BJ (cell line): ENCODE data around the gene PLA2G2D. TPM values are rescaled to one million over a fixed set of nuclear protein-coding genes. Genes with fewer than 3 reads are reported as not detected.

ENCODE experiments used
- CTCF ChIA-PET: fragments of 350-600 bp; formaldehyde crosslinking; extraction: SDS; loops from one replicate; lab custom pipeline; 2021; ENCODE audit warnings: antibody characterized with exemption, inconsistent platforms; lab: Yijun Ruan, JAX
- POLR2A ChIA-PET: fragments of 300-600 bp; sonication (Branson Sonifier 250); formaldehyde crosslinking; extraction: SDS; loops from one replicate; lab custom pipeline; 2021; ENCODE audit warnings: antibody characterized with exemption; lab: Charles Lee
- DNase-seq: peaks from one replicate; pipeline ENCODE4 v3.0.0-alpha.2; 2011; ENCODE audit warnings: low read depth
- H3K27me3 ChIP-seq: 2 replicates; pipeline ENCODE4 v1.6.0; 2011; ENCODE audit warnings: low read length; ENCODE audit not compliant: control insufficient read depth, insufficient read depth
- H3K36me3 ChIP-seq: 2 replicates; pipeline ENCODE4 v1.5.1; 2011; ENCODE audit warnings: low read length; ENCODE audit not compliant: control insufficient read depth, insufficient read depth
- H3K4me3 ChIP-seq: 2 replicates; pipeline ENCODE4 v1.5.1; 2011; ENCODE audit warnings: low read depth, mild to moderate bottlenecking, control low read depth, low read length
- CTCF ChIP-seq: IDR thresholded peaks from 2 replicates; pipeline ENCODE4 v1.5.1; 2011; ENCODE audit warnings: low read depth, mild to moderate bottlenecking, control low read depth, inconsistent platforms, low read length, moderate library complexity; ENCODE audit not compliant: insufficient read depth
- polyA plus RNA-seq: library from polyadenylated mRNA; depleted of rRNA; stranded (reverse); fragments of >200 nt; gene quantifications from 2 replicates; pipeline ENCODE4 v1.2.3, GENCODE V29; 2011

Gene PLA2G2D
- polyA plus RNA-seq, 1 experiment = not detected

- Histone ChIP-seq H3K36me3 (no peaks in the 10 kb centered on the region), H3K4me3 (no peak overlapping the region), H3K27me3 (no peaks in the 10 kb centered on the region; the same call in 1 of the 2 replicates)
- POLR2A ChIA-PET = no interaction called here
- no peak for DNase-seq
- CTCF ChIA-PET = interaction anchor here (0.6 to 5.2 kb wide), 29 partner anchors 9 to 490 kb away, joined by 3 to 62 read pairs (median 5); no protein-coding TSS in a partner anchor
- no peak for TF ChIP-seq CTCF
Measured at GRCh38 chr1:20152599-20152930, 33.2 kb upstream of the PLA2G2D start.

GRCh38 chr1:20151906-20152598 is 32.7 kb upstream of the PLA2G2D start:
- H3K4me3 ChIP-seq = peak overlapping the region; percentile 34
- no peak for DNase-seq
- no peaks in the 10 kb centered on the region for H3K36me3 ChIP-seq
- CTCF ChIA-PET = interaction anchor here (0.6 to 5.2 kb wide), 33 partner anchors 8 to 1134 kb away, joined by 3 to 62 read pairs (median 5); no protein-coding TSS in a partner anchor
- peak; percentile 92 for TF ChIP-seq CTCF
- H3K27me3 ChIP-seq = no peaks in the 10 kb centered on the region; the same call in 1 of the 2 replicates
- POLR2A ChIA-PET = no interaction called here

GRCh38 chr1:20150969-20151368 is 31.6 kb upstream of the PLA2G2D start:
- no peak overlapping the region for H3K4me3 ChIP-seq
- POLR2A ChIA-PET = no interaction called here

GRCh38 chr1:20150326-20150705 is 31.0 kb upstream of the PLA2G2D start:
- H3K27me3 ChIP-seq = no peaks in the 10 kb centered on the region; the same call in 1 of the 2 replicates
- ChIA-PET POLR2A (no interaction called here), CTCF (interaction anchor here (0.6 to 5.2 kb wide), 3 partner anchors 29 to 174 kb away, joined by 3 to 62 read pairs (median 4); no protein-coding TSS in a partner anchor)
- TF ChIP-seq CTCF = no peak
- no peak for DNase-seq
- no peak overlapping the region for H3K4me3 ChIP-seq
- H3K36me3 ChIP-seq = no peaks in the 10 kb centered on the region

More at GRCh38 chr1:20150969-20151368, 31.6 kb upstream of the PLA2G2D start:
- no peak for TF ChIP-seq CTCF
- H3K36me3 ChIP-seq = no peaks in the 10 kb centered on the region
- CTCF ChIA-PET = interaction anchor here (1.2 to 5.2 kb wide), 11 partner anchors 9 to 175 kb away, joined by 3 to 62 read pairs (median 8); no protein-coding TSS in a partner anchor
- H3K27me3 ChIP-seq = no peaks in the 10 kb centered on the region; the same call in 1 of the 2 replicates
- no peak for DNase-seq

- no peaks in the 10 kb centered on the region for H3K36me3 ChIP-seq
- H3K27me3 ChIP-seq = no peaks in the 10 kb centered on the region; the same call in 1 of the 2 replicates
- H3K4me3 ChIP-seq = no peak overlapping the region
- DNase-seq = no peak
- no peak for TF ChIP-seq CTCF
- ChIA-PET CTCF (interaction anchor here (0.6 to 1.2 kb wide), 2 partner anchors 29 to 48 kb away, joined by 3 to 4 read pairs; no protein-coding TSS in a partner anchor), POLR2A (no interaction called here)
Measured at GRCh38 chr1:20149601-20150325, 30.4 kb upstream of the PLA2G2D start.
